Endothelial cell of hepatic sinusoid (primary cell): Measurements from ENCODE around the gene POLR1E.

Source experiments
- in situ Hi-C: cut with HindIII; loops from 2 replicates; pipeline ENCODE4 v1.10.0; 2017; ENCODE audit warnings: low sequenced_read_pairs

POLR1E gene

DNA sequence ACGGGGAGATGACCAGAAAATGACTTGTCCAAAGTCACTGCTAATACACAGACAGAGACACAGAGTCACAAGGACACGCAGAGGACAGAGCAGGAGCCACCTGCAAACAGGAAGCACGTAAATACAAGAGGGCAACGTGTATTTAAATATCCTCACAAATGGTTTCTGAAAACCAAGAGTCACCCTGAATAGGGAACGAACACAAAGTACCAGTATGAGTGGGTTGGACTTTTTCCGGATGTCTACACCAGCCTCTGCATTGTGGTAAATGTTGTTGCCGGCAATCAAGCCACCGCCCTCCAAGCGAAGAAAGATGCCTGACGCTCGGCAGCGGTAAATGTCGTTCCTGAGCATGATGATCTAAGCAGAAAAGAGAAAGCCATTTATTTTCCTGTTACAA lies 46.0 kb downstream of the POLR1E start:
- in situ Hi-C loops, result no loop called here

- in situ Hi-C loops, result no loop called here
These were observed 48.7 kb downstream of the POLR1E start for GRCh38 chr9:37534412-37534811.

DNA sequence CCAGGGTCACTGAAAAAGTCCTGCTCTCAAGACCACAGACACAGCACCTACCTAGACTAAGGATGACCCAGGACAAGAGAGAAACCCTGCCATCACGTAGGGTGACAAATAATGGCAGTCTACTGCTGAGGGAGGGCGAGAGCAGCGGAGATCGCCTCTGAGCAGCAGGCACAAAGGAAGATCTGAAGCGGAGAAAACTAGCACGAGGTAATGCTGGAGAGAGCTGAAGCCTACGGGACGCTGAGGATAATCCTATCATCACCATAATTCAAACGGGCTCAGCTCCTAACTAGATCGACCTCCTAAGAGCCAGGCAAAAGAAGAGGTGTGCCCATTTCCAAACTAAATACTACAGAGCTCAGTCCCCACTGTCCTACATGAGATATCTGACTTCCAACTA lies 49.2 kb downstream of the POLR1E start:
- in situ Hi-C loops, result no loop called here

DNA sequence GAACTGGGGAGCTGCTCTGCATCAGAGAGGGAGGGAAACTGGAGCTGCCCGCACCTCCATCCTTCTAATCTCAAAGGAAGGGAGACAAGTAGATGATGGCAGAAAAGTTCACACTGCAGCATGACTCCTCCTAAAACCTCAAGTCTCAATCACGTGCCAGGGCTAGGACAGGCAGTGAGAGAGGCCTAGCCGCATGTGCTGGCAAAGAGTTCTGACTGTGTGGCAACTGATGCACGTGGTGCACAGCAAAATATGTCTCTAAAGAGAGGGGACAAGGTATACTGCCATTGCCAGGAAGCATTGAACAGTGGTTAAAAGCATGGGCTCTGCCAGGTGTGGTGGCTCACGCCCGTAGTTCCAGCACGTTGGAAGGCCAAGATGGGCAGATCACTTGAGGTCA lies 52.4 kb downstream of the POLR1E start:
- in situ Hi-C loops, result no loop called here

DNA sequence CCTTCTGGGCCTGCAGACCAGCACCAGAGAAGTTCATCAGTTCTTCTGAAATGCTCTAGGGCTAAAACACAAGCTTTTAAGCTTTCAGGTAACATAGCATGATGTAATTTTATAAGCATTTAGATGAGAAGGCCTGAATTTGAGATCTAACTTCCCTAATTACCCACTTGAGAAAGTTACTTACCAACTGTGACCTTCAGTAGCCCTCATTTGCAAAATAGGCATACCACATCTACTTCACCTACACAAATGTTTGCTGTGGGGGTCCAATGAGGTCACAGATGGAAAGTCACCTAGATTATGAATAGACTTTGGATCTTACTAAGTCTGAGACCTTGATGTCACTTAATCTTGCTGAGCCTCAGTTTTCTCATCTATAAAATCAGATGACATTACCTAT lies 53.9 kb downstream of the POLR1E start:
- in situ Hi-C loops, result no loop called here

DNA sequence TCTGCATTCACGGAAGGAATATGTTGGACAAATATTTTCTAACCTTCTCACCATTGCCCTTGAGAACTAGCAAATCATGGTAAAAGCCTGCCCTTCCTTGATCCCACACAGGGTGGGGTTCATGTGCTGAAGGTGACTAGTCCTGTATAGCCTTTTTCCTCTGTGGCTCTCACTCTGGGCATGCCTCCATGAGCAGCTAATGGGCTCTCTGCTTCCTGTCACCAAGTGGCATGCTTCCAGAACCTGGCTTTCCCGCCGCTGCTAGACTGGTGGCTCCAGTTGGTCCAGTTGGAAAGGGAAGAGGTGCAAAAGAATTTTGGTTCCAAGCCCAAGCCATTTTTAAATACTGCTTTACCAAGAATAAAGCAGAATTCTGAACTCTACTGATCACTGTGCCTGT lies 54.9 kb downstream of the POLR1E start:
- in situ Hi-C loops, result no loop called here

- in situ Hi-C loops, result no loop called here
These were observed 55.7 kb downstream of the POLR1E start for GRCh38 chr9:37541465-37541864.

DNA sequence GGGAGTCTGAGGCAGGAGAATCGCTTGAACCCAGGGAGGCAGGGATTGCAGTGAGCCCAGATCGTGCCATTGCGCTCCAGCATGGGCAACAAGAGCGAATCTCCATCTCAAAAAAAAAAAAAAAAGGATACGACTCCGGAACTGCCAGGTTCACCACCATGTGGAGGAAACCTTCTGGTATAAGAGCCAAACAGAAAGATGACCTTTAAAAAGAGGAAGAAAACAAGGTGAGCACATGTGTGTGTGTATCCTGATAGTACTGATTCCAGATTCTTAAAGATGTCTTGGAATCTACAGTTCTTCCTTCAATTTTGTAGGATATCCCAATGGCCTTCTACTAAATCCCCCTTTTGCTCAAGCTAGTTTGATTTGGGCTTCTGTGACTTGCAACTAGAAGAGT lies 56.7 kb downstream of the POLR1E start:
- in situ Hi-C loops, result no loop called here

DNA sequence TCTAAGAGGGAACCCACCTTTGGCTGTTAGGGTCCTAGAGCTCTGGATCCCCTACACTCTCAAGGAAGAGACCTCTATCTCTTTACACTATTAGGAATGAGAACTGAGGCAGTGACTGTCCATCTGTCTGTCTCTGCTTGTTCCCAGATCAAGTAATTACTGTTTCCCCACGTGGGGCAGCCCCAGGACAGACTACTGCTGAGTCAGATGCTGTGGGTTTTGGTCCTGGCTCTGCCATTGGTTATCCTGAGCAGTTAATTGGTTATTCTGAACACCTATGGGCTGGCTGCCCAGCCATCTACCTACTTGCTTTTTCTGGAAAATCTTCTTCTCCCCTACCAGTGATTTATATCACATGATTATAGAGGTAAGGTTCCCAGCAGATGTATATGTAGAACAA lies 57.1 kb downstream of the POLR1E start:
- in situ Hi-C loops, result no loop called here

GRCh38 chr9:37543468-37543867 lies 57.7 kb downstream of the POLR1E start:
- in situ Hi-C loops, result no loop called here

DNA sequence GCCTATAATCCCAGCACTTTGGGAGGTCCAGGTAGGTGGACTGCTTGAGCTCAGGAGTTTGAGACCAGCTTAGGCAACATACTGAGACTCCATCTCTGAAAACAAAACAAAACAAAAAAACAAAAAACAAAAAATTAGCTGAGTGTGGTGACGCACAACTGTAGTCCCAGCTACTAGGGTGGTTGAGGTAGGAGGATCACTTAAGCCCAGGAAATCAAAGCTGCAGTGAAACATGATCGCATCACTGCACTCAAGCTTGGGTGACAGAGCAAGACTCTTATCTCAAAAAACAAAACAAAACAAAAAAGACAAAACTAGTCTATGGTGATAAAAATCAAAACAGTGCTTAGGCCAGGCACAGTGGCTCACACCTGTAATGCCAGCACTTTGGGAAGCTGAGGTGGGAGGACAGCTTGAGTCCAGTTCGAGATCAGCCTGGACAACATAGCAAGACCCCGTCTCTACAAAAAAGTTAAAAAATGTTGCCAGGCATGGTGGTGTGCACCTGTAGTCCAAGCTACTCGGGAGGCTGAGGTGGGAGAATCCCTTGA lies 61.7 kb downstream of the POLR1E start:
- in situ Hi-C loops, result no loop called here

GRCh38 chr9:37549527-37549926 lies 63.8 kb downstream of the POLR1E start:
- in situ Hi-C loops, result no loop called here

GRCh38 chr9:37550781-37551180 lies 65.0 kb downstream of the POLR1E start:
- in situ Hi-C loops, result no loop called here

DNA sequence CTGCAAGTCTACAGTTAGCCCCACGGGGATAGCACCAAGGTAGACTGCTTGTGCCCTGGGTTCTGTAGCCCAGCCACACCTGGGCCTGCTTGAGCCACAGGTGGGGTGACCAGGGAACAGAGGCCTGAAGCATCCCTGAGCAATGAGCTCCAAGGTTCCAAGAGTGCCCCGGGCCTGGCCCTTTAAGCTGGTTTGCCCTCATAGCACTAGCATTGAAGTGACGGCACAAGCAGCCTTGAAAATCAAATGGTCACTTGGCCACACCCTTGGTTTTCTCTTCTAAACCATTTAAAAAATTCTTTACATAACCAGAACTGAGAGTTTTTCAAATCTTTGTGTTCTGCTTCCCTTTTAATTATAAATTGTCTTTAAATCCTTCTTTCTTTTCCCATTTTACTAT lies 65.7 kb downstream of the POLR1E start:
- in situ Hi-C loops, result no loop called here

GRCh38 chr9:37551888-37552287 lies 66.1 kb downstream of the POLR1E start:
- in situ Hi-C loops, result no loop called here
